HAP-1 (cell line): ENCODE data around the gene TMEM26.

Source experiments
- DNase-seq, 2 experiments: peaks; one replicate each; pipeline ENCODE4 v3.0.0-alpha.2; 2016 to 2020; ENCODE audit warnings: low spot score in 2 of 2
- H3K27me3 ChIP-seq: fragments of 250-450 bp; sonication (Bioruptor Pico); 2 replicates; pipeline ENCODE4 v1.5.1; 2020; ENCODE audit warnings: low read depth, mild to moderate bottlenecking, moderate library complexity
- H3K36me3 ChIP-seq: fragments of 250-450 bp; sonication (Bioruptor Pico); replicated peaks from 2 replicates; pipeline ENCODE4 v1.5.1; 2020; ENCODE audit warnings: mild to moderate bottlenecking
- H3K4me1 ChIP-seq: fragments of 250-450 bp; sonication (Bioruptor Pico); 2 replicates; pipeline ENCODE4 v1.5.1; 2020; ENCODE audit warnings: mild to moderate bottlenecking
- H3K4me3 ChIP-seq: fragments of 250-450 bp; sonication (Bioruptor Pico); 2 replicates; pipeline ENCODE4 v1.5.1; 2020; ENCODE audit warnings: mild to moderate bottlenecking, moderate library complexity
- H3K9me3 ChIP-seq: fragments of 250-450 bp; sonication (Bioruptor Pico); 2 replicates; pipeline ENCODE4 v1.5.1; 2020; ENCODE audit warnings: mild to moderate bottlenecking, moderate library complexity
- in situ Hi-C: fragments of 300-500 bp; cut with MboI; formaldehyde crosslinking; loops from 3 replicates; pipeline ENCODE4 v1.14.3; 2020; ENCODE audit warnings: low sequenced_read_pairs, inconsistent platforms, mixed read lengths

TMEM26 gene

DNA sequence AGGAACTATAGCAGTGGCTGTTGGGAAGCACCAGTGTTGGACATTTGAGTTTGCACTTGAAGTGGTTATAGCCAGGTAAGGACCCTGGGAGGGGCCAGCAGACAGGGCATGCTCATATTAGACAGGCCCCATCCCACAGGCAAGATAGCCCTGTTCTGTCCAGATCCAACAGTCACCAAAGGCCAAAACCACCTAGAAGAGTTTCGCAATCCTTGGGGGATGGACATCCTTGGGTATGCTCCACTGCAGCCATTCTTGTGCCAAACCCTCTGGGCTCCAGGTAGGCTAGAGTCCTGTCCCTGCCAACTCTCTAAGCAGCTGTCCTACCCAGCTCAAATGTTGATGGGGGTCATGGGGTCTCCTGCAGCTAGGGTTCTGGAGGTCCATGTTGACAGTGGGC is 76.8 kb downstream of the TMEM26 start:
- H3K27me3 ChIP-seq, result no peaks in the 10 kb centered on the region
- no peaks in the 10 kb centered on the region for H3K4me1 ChIP-seq
- DNase-seq, result no peak
- H3K36me3 ChIP-seq, result no peaks in the 10 kb centered on the region
- in situ Hi-C loops, result no loop called here
- H3K9me3 ChIP-seq, result no peaks in the 10 kb centered on the region; the same call in 1 of the 2 replicates
- no peak overlapping the region for H3K4me3 ChIP-seq

GRCh38 chr10:61366365-61366764 is 86.8 kb downstream of the TMEM26 start:
- in situ Hi-C loops, result no loop called here
- DNase-seq, result no peak
- Histone ChIP-seq H3K36me3 (no peaks in the 10 kb centered on the region), H3K4me3 (no peak overlapping the region), H3K27me3 (no peaks in the 10 kb centered on the region), H3K4me1 (no peaks in the 10 kb centered on the region), H3K9me3 (no peaks in the 10 kb centered on the region)

DNA sequence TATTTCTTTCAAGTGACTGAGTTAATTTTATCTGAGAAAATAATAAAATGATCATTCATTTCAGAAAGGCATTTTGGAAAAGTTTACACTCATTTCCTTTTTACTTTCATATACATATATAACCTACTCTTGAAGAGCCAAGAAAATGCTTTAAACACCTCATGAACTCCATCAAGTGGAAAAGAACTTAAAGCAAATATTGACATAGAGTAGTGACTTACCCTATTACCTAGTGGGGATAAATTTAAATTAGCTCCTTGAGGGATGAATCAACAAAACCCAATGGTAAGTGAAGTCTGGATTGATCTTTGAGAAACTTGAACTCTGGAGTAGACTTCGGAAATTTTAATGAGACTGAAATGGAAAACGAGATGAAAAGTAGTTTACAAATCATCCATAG is 88.6 kb downstream of the TMEM26 start:
- in situ Hi-C loops, result no loop called here
- no peak for DNase-seq

GRCh38 chr10:61363006-61363405 is 90.2 kb downstream of the TMEM26 start:
- Histone ChIP-seq H3K4me3 (no peak overlapping the region), H3K27me3 (no peaks in the 10 kb centered on the region), H3K4me1 (no peaks in the 10 kb centered on the region), H3K9me3 (no peaks in the 10 kb centered on the region), H3K36me3 (no peaks in the 10 kb centered on the region)
- in situ Hi-C loops, result no loop called here
- DNase-seq, result no peak

More for the DNA sequence above, 88.6 kb downstream of the TMEM26 start:
- Histone ChIP-seq H3K9me3 (no peaks in the 10 kb centered on the region), H3K4me1 (no peaks in the 10 kb centered on the region), H3K27me3 (no peaks in the 10 kb centered on the region), H3K4me3 (no peak overlapping the region), H3K36me3 (no peaks in the 10 kb centered on the region)

DNA sequence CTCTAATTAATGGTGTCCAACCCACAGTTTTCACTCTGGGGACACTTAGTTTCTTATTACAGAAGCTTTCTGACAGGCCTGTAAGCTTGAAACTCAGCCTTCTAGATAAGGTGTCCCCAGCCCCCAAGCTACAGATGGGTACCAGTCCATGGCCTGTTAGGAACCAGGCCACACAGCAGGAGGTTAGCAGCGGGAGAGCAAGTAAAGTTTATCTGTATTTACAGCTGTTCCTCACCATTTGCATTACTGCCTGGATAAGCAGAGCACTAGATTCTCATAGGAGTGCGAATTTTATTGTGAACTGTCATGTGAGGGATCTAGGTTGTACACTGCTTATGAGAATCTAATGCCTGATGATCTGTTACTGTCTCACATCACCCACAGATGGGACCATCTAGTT is 93.7 kb downstream of the TMEM26 start:
- no peaks in the 10 kb centered on the region for H3K9me3 ChIP-seq
- no peak overlapping the region for H3K4me3 ChIP-seq
- peaks cover 10% of the 10 kb centered on the region for H3K4me1 ChIP-seq
- no peaks in the 10 kb centered on the region for H3K36me3 ChIP-seq
- in situ Hi-C loops, result no loop called here
- H3K27me3 ChIP-seq, result no peaks in the 10 kb centered on the region
- no peak for DNase-seq

- Histone ChIP-seq H3K4me3 (no peak overlapping the region), H3K27me3 (no peaks in the 10 kb centered on the region), H3K4me1 (peaks cover 10% of the 10 kb centered on the region), H3K36me3 (no peaks in the 10 kb centered on the region), H3K9me3 (no peaks in the 10 kb centered on the region)
- in situ Hi-C loops, result no loop called here
- no peak for DNase-seq
These were observed 95.5 kb downstream of the TMEM26 start for GRCh38 chr10:61357687-61358086.
